Measurements from ENCODE around the gene INO80C. TPM values are rescaled to one million over a fixed set of nuclear protein-coding genes. Genes with fewer than 3 reads are reported as not detected.
"Not testable (repeated sequence)": the region's sequence is repeated elsewhere in the genome, so short reads cannot be mapped to it uniquely, and the experiment has no call there.

INO80C gene
- total RNA-seq, 1 donor from 2014 or later = 33.8 TPM

- no peak for DNase-seq (ENCODE audit: low read depth, low spot score)
- Mint-ChIP-seq H3K36me3 (ENCODE audit: low read depth) (no peaks in the 10 kb centered on the region), H3K4me1 (no peaks in the 10 kb centered on the region), H3K27ac (ENCODE audit: unreplicated experiment) (no peak overlapping the region), H3K9me3 (no peaks in the 10 kb centered on the region), H3K4me3 (no peak overlapping the region), H3K27me3 (ENCODE audit: low read depth) (no peaks in the 10 kb centered on the region)
- no peak for TF ChIP-seq CTCF (conservative IDR thresholded peaks at IDR 0.05)
Observed at GRCh38 chr18:35458271-35458670, 39.5 kb downstream of the INO80C start.

GRCh38 chr18:35457140-35457704 lies 40.5 kb downstream of the INO80C start:
- Mint-ChIP-seq H3K27ac (ENCODE audit: unreplicated experiment) (no peak overlapping the region), H3K9me3 (no peaks in the 10 kb centered on the region), H3K27me3 (ENCODE audit: low read depth) (no peaks in the 10 kb centered on the region), H3K4me1 (no peaks in the 10 kb centered on the region), H3K36me3 (ENCODE audit: low read depth) (no peaks in the 10 kb centered on the region), H3K4me3 (no peak overlapping the region)
- TF ChIP-seq CTCF (conservative IDR thresholded peaks at IDR 0.05) = no peak
- no peak for DNase-seq (ENCODE audit: low read depth, low spot score)

- no peak for TF ChIP-seq CTCF (conservative IDR thresholded peaks at IDR 0.05)
- H3K27ac Mint-ChIP-seq (ENCODE audit: unreplicated experiment) = no peak overlapping the region
Observed at GRCh38 chr18:35455926-35456763, 41.6 kb downstream of the INO80C start.

GRCh38 chr18:35454803-35455202 lies 43.0 kb downstream of the INO80C start:
- Mint-ChIP-seq H3K36me3 (ENCODE audit: low read depth) (peaks cover 4% of the 10 kb centered on the region), H3K4me1 (no peaks in the 10 kb centered on the region), H3K27me3 (ENCODE audit: low read depth) (no peaks in the 10 kb centered on the region), H3K27ac (ENCODE audit: unreplicated experiment) (no peak overlapping the region), H3K9me3 (peaks cover 8% of the 10 kb centered on the region), H3K4me3 (no peak overlapping the region)
- TF ChIP-seq CTCF (conservative IDR thresholded peaks at IDR 0.05) = no peak
- no peak for DNase-seq (ENCODE audit: low read depth, low spot score)

More at GRCh38 chr18:35455926-35456763, 41.6 kb downstream of the INO80C start:
- Mint-ChIP-seq H3K27me3 (ENCODE audit: low read depth) (no peaks in the 10 kb centered on the region), H3K4me3 (no peak overlapping the region), H3K4me1 (no peaks in the 10 kb centered on the region), H3K36me3 (ENCODE audit: low read depth) (peaks cover 4% of the 10 kb centered on the region), H3K9me3 (peaks cover 6% of the 10 kb centered on the region)
- DNase-seq (ENCODE audit: low read depth, low spot score) = no peak

- H3K27ac Mint-ChIP-seq (ENCODE audit: unreplicated experiment); H3K27me3 Mint-ChIP-seq (ENCODE audit: low read depth); H3K9me3 Mint-ChIP-seq; H3K4me1 Mint-ChIP-seq; H3K36me3 Mint-ChIP-seq (ENCODE audit: low read depth); H3K4me3 Mint-ChIP-seq; DNase-seq (ENCODE audit: low read depth, low spot score): not testable (repeated sequence)
Observed at GRCh38 chr18:35453065-35453464, 44.7 kb downstream of the INO80C start.

GRCh38 chr18:35451916-35452315 lies 45.8 kb downstream of the INO80C start:
- Mint-ChIP-seq H3K9me3 (peaks cover 8% of the 10 kb centered on the region), H3K4me3 (no peak overlapping the region), H3K4me1 (no peaks in the 10 kb centered on the region), H3K27me3 (ENCODE audit: low read depth) (no peaks in the 10 kb centered on the region), H3K27ac (ENCODE audit: unreplicated experiment) (no peak overlapping the region), H3K36me3 (ENCODE audit: low read depth) (peaks cover 4% of the 10 kb centered on the region)
- TF ChIP-seq CTCF (conservative IDR thresholded peaks at IDR 0.05) = no peak
- DNase-seq (ENCODE audit: low read depth, low spot score) = no peak

Data from neural crest cell (in vitro differentiated cells).